ENCODE data around the gene SINHCAF. TPM values are rescaled to one million over a fixed set of nuclear protein-coding genes. Genes with fewer than 3 reads are reported as not detected.

The SINHCAF gene
- total and polyA plus RNA-seq, 2 experiments from 2014 or later: 581 to 686 TPM

- Histone ChIP-seq H3K27ac (ENCODE audit: low read depth) (no peak overlapping the region), H3K27me3 (ENCODE audit: insufficient read depth) (no peaks in the 10 kb centered on the region), H3K4me2 (peak overlapping the region; percentile 93), H3F3A (replicated peaks; ENCODE audit: low read depth) (no peaks in the 10 kb centered on the region), H3K4me1 (ENCODE audit: insufficient read depth) (peaks cover 88% of the 10 kb centered on the region), H3K79me2 (replicated peaks; ENCODE audit: insufficient read depth) (peaks cover 100% of the 10 kb centered on the region), H3K9me2 (ENCODE audit: insufficient read depth) (no peaks in the 10 kb centered on the region), H2AFZ (no peak overlapping the region), H3K36me3 (ENCODE audit: insufficient read depth) (no peaks in the 10 kb centered on the region), H3K4me3 (peak overlapping the region; percentile 93), H4K20me1 (replicated peaks; ENCODE audit: insufficient read depth) (peaks cover 85% of the 10 kb centered on the region)
- no peaks in the 10 kb centered on the region; the same call in 2 of the 3 replicates for H3K9me3 Mint-ChIP-seq
- H3K27me3 Mint-ChIP-seq (ENCODE audit: insufficient read depth, low read depth, poor library complexity): peaks cover 14% of the 10 kb centered on the region
- DNase-seq (ENCODE audit: low spot score) (no peak), ATAC-seq (no peak)
- TF ChIP-seq CREB1 (CRISPR knock-in tag; IDR thresholded peaks at IDR 0.05; ENCODE audit: low read depth) (no peak), ZNF114 (CRISPR knock-in tag; IDR thresholded peaks at IDR 0.05) (no peak), ZNF331 (CRISPR knock-in tag; IDR thresholded peaks at IDR 0.05; ENCODE audit: low read depth) (no peak), POLR2AphosphoS5 (IDR thresholded peaks at IDR 0.05; ENCODE audit: low read depth) (no peak), ZNF462 (CRISPR knock-in tag; IDR thresholded peaks at IDR 0.05) (no peak), CTCF (conservative IDR thresholded peaks at IDR 0.05; ENCODE audit: low read depth in 2 of 2) (no peak), JUNB (IDR thresholded peaks at IDR 0.05; ENCODE audit: unreplicated experiment) (no peak), REST (IDR thresholded peaks at IDR 0.05; ENCODE audit: unreplicated experiment) (no peak), EZH2 (IDR thresholded peaks at IDR 0.05; ENCODE audit: low read depth, unreplicated experiment) (no peak), ETS1 (IDR thresholded peaks at IDR 0.05) (no peak), EZH2phosphoT487 (IDR thresholded peaks at IDR 0.05; ENCODE audit: unreplicated experiment) (no peak), NANOG (IDR thresholded peaks at IDR 0.05; ENCODE audit: borderline replicate concordance) (no peak)
- peaks cover 86% of the 10 kb centered on the region for H3K4me1 Mint-ChIP-seq
- H3K27ac Mint-ChIP-seq: no peak overlapping the region
- H3K4me3 Mint-ChIP-seq: peak overlapping the region; percentile 98
- H3K36me3 Mint-ChIP-seq (ENCODE audit: low read depth): peaks cover 36% of the 10 kb centered on the region
Observed at GRCh38 chr12:31318657-31319269, 7.2 kb downstream of the SINHCAF start.
